ENCODE measurements around the gene SPAG16.

GRCh38 chr2:213787869-213788268 lies 503.6 kb downstream of the SPAG16 start:
- TF ChIP-seq CTCF (conservative IDR thresholded peaks at IDR 0.05; ENCODE audit: low read depth, low read length) (no peak), EZH2 (IDR thresholded peaks at IDR 0.05; ENCODE audit: low read length, unreplicated experiment) (no peak), EZH2phosphoT487 (IDR thresholded peaks at IDR 0.05; ENCODE audit: borderline replicate concordance, low read length) (no peak)
